Liver (tissue), 9 donors: ENCODE results near the gene TEX29. TPM values are rescaled to one million over a fixed set of nuclear protein-coding genes. Genes with fewer than 3 reads are reported as not detected.

ENCODE experiments used
- DNase-seq: peaks from one replicate; pipeline ENCODE4 v3.0.0-alpha.2; 2017; ENCODE audit warnings: low spot score
- H3K27ac ChIP-seq, 2 donors: one replicate each; pipeline ENCODE4 v1.7.0; 2013; ENCODE audit warnings: inconsistent platforms in 2 of 2, low read length in 2 of 2, control low read depth in 1 of 2, low read depth in 1 of 2, mild to moderate bottlenecking in 1 of 2
- H3K27me3 ChIP-seq, 4 donors: one replicate each; pipeline versions ENCODE4 v1.6.1 to v1.7.0; 2013; ENCODE audit warnings: low read length in 3 of 4, inconsistent platforms in 1 of 4, mild to moderate bottlenecking in 1 of 4, moderate library complexity in 1 of 4; ENCODE audit not compliant: control insufficient read depth in 4 of 4, insufficient read depth in 4 of 4
- H3K36me3 ChIP-seq, 4 donors: one replicate each; pipeline versions ENCODE4 v1.6.1 to v1.7.0; 2013; ENCODE audit warnings: low read length in 3 of 4, mild to moderate bottlenecking in 3 of 4, low read depth in 1 of 4, moderate library complexity in 1 of 4; ENCODE audit not compliant: control insufficient read depth in 4 of 4, insufficient read depth in 3 of 4
- H3K4me1 ChIP-seq, 4 donors: one replicate each; pipeline versions ENCODE4 v1.6.1 to v1.7.0; 2013; ENCODE audit warnings: low read length in 3 of 4, mild to moderate bottlenecking in 3 of 4, moderate library complexity in 1 of 4; ENCODE audit not compliant: control insufficient read depth in 4 of 4, insufficient read depth in 4 of 4
- H3K4me3 ChIP-seq, 3 donors: one replicate each; pipeline versions ENCODE4 v1.6.1 to v1.7.0; 2013; ENCODE audit warnings: low read length in 3 of 3, control low read depth in 1 of 3, low read depth in 1 of 3, mild to moderate bottlenecking in 1 of 3
- H3K9ac ChIP-seq, 2 donors: one replicate each; pipeline ENCODE4 v1.7.0; 2013; ENCODE audit warnings: low read length in 2 of 2, mild to moderate bottlenecking in 2 of 2, moderate library complexity in 2 of 2, control low read depth in 1 of 2, low read depth in 1 of 2
- H3K9me3 ChIP-seq, 4 donors: one replicate each; pipeline versions ENCODE4 v1.6.1 to v1.7.0; 2013; ENCODE audit warnings: low read length in 3 of 4; ENCODE audit not compliant: control insufficient read depth in 4 of 4
- EGR1 ChIP-seq, 2 donors: IDR thresholded peaks; 2 replicates each; pipeline ENCODE4 v1.6.1; 2016 to 2018; ENCODE audit warnings: antibody characterized with exemption in 2 of 2, low read depth in 2 of 2
- FOXA1 ChIP-seq: IDR thresholded peaks from 2 replicates; pipeline ENCODE4 v1.6.1; 2016; ENCODE audit warnings: antibody characterized with exemption
- FOXA2 ChIP-seq: IDR thresholded peaks from 2 replicates; pipeline ENCODE4 v1.6.1; 2016; ENCODE audit warnings: antibody characterized with exemption
- GABPA ChIP-seq, 2 donors: IDR thresholded peaks in 1 of 2; conservative IDR thresholded peaks in 1 of 2; 2 replicates each; pipeline ENCODE4 v1.6.1; 2016; ENCODE audit warnings: antibody characterized with exemption in 2 of 2, mild to moderate bottlenecking in 1 of 2, moderate library complexity in 1 of 2
- HNF4A ChIP-seq, 2 donors: conservative IDR thresholded peaks; 2 replicates each; pipeline ENCODE4 v1.6.1; 2016; ENCODE audit warnings: antibody characterized with exemption in 2 of 2, mild to moderate bottlenecking in 2 of 2
- HNF4G ChIP-seq: IDR thresholded peaks from 2 replicates; pipeline ENCODE4 v1.6.1; 2016; ENCODE audit warnings: antibody characterized with exemption
- JUND ChIP-seq, 2 donors: IDR thresholded peaks; 2 replicates each; pipeline ENCODE4 v1.6.1; 2016; ENCODE audit warnings: antibody characterized with exemption in 2 of 2
- NR2F2 ChIP-seq: IDR thresholded peaks from 2 replicates; pipeline ENCODE4 v1.6.1; 2016; ENCODE audit warnings: antibody characterized with exemption
- RAD21 ChIP-seq, 2 donors: IDR thresholded peaks; 2 replicates each; pipeline ENCODE4 v1.6.1; 2016; ENCODE audit warnings: antibody characterized with exemption in 2 of 2, mild to moderate bottlenecking in 2 of 2
- RXRA ChIP-seq, 2 donors: IDR thresholded peaks; 2 replicates each; pipeline ENCODE4 v1.6.1; 2017 to 2018; ENCODE audit warnings: antibody characterized with exemption in 2 of 2, mild to moderate bottlenecking in 1 of 2
- SP1 ChIP-seq: IDR thresholded peaks from 2 replicates; pipeline ENCODE4 v1.6.1; 2018; ENCODE audit warnings: antibody characterized with exemption, mild to moderate bottlenecking
- TAF1 ChIP-seq: conservative IDR thresholded peaks from 2 replicates; pipeline ENCODE4 v1.6.1; 2016; ENCODE audit warnings: antibody characterized with exemption, mild to moderate bottlenecking
- YY1 ChIP-seq: IDR thresholded peaks from 2 replicates; pipeline ENCODE4 v1.6.1; 2016; ENCODE audit warnings: antibody characterized with exemption, mild to moderate bottlenecking
- WGBS: extraction: QIAGEN DNeasy Blood & Tissue Kit; methylation state at CpG from one replicate; pipeline ENCODE4 v1.1.7; 2013; 5-methylcytosine and 5-hydroxymethylcytosine counted together
- polyA plus RNA-seq, 2 donors: library from polyadenylated mRNA; stranded (reverse) in 1 of 2; unstranded in 1 of 2; fragments of 200-250 nt in 1 of 2; fragments of >200 nt in 1 of 2; fragmentation: Nextera tagmentation in 1 of 2; extraction: Ambion mirVana in 1 of 2; gene quantifications; one replicate each; pipeline versions ENCODE4 v1.2.1 to v1.2.3, GENCODE V29; 2013 to 2015
- total RNA-seq, 2 donors: library from RNA; depleted of rRNA; stranded (reverse); fragments of >200 nt; gene quantifications; one replicate each; pipeline ENCODE4 v1.2.3, GENCODE V29; 2014
- TF ChIP-seq, protein P1 (sequence below): IDR thresholded peaks from 2 replicates; pipeline ENCODE4 v1.6.1; 2016; ENCODE audit warnings: antibody characterized with exemption
- TF ChIP-seq, protein P2 (sequence below): IDR thresholded peaks from 2 replicates; pipeline ENCODE4 v1.6.1; 2016; ENCODE audit warnings: antibody characterized with exemption, mild to moderate bottlenecking
- TF ChIP-seq, protein P3 (sequence below): IDR thresholded peaks from 2 replicates; pipeline ENCODE4 v1.6.1; 2016; ENCODE audit warnings: antibody characterized with exemption
- TF ChIP-seq, protein P4 (sequence below): fragments of 150-350 bp; IDR thresholded peaks from 2 replicates; pipeline ENCODE4 v1.5.1; 2017; ENCODE audit warnings: improper control_type of control experiment, low read depth, low read length; ENCODE audit not compliant: missing input control
- donor health status: healthy.
- donor health status: healthy.
- donor health status: healthy.
- donor health status: healthy.
- donor health status: healthy.

The TEX29 gene
- total and polyA plus RNA-seq, 4 donors, result 0.17 TPM; not detected in 3

DNA sequence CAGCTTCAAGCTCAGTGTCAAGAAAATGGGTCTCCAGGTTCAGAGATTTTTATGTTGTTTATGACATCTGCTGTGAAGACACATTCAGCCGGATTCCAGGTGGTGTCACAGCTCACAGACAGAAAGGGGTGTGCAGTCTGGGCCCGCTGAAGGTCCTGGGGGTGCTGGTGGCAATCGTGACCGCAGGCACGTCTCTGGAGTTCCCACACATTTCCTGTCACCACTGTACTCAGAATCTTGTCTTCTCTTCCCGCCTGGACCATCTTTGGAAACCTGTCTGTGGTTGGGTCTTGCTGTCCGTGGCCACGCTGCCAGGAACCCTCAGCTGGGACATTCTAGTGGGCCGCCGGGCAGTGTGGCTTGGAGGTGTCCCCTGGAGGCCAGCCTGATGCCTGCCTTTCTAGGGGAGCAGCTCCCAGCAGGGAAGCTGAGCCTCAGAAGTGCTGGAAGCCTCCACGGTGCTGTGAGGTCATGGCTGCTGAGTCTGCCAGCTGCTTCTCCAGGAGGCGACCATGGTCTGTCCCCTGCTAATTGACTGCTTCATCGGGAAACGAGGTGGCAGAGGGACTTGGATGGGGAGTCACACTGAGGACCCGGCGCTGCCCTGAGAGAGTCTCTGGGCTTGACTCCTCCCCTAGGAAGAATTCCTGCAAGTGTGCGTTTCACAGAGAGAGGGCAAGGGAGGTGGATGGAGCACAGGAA, 3.7 kb downstream of the TEX29 start:
- Histone ChIP-seq H3K36me3 (no peaks in the 10 kb centered on the region), H3K9me3 (no peaks in the 10 kb centered on the region), H3K4me3 (no peak overlapping the region), H3K4me1 (no peaks in the 10 kb centered on the region), H3K27me3 (no peaks in the 10 kb centered on the region), H3K9ac (no peak overlapping the region), H3K27ac (no peak overlapping the region)
- DNase-seq, result no peak
- 86% methylated on average over 17 of the region's 17 CpGs for whole genome bisulfite sequencing
- TF ChIP-seq JUND (IDR thresholded peaks at IDR 0.05) (no peak), YY1 (no peak), NR2F2 (no peak), HNF4G (no peak), GABPA (IDR thresholded peaks at IDR 0.05 in 1 of 2, conservative IDR thresholded peaks at IDR 0.05 in 1 of 2) (no peak), FOXA1 (no peak), SP1 (no peak)
- TF ChIP-seq, protein P1, sequence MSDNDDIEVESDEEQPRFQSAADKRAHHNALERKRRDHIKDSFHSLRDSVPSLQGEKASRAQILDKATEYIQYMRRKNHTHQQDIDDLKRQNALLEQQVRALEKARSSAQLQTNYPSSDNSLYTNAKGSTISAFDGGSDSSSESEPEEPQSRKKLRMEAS, result no peak
- TF ChIP-seq, protein P2, sequence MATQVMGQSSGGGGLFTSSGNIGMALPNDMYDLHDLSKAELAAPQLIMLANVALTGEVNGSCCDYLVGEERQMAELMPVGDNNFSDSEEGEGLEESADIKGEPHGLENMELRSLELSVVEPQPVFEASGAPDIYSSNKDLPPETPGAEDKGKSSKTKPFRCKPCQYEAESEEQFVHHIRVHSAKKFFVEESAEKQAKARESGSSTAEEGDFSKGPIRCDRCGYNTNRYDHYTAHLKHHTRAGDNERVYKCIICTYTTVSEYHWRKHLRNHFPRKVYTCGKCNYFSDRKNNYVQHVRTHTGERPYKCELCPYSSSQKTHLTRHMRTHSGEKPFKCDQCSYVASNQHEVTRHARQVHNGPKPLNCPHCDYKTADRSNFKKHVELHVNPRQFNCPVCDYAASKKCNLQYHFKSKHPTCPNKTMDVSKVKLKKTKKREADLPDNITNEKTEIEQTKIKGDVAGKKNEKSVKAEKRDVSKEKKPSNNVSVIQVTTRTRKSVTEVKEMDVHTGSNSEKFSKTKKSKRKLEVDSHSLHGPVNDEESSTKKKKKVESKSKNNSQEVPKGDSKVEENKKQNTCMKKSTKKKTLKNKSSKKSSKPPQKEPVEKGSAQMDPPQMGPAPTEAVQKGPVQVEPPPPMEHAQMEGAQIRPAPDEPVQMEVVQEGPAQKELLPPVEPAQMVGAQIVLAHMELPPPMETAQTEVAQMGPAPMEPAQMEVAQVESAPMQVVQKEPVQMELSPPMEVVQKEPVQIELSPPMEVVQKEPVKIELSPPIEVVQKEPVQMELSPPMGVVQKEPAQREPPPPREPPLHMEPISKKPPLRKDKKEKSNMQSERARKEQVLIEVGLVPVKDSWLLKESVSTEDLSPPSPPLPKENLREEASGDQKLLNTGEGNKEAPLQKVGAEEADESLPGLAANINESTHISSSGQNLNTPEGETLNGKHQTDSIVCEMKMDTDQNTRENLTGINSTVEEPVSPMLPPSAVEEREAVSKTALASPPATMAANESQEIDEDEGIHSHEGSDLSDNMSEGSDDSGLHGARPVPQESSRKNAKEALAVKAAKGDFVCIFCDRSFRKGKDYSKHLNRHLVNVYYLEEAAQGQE, result no peak
- TF ChIP-seq, protein P3, sequence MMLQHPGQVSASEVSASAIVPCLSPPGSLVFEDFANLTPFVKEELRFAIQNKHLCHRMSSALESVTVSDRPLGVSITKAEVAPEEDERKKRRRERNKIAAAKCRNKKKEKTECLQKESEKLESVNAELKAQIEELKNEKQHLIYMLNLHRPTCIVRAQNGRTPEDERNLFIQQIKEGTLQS, result no peak
- TF ChIP-seq, protein P4, sequence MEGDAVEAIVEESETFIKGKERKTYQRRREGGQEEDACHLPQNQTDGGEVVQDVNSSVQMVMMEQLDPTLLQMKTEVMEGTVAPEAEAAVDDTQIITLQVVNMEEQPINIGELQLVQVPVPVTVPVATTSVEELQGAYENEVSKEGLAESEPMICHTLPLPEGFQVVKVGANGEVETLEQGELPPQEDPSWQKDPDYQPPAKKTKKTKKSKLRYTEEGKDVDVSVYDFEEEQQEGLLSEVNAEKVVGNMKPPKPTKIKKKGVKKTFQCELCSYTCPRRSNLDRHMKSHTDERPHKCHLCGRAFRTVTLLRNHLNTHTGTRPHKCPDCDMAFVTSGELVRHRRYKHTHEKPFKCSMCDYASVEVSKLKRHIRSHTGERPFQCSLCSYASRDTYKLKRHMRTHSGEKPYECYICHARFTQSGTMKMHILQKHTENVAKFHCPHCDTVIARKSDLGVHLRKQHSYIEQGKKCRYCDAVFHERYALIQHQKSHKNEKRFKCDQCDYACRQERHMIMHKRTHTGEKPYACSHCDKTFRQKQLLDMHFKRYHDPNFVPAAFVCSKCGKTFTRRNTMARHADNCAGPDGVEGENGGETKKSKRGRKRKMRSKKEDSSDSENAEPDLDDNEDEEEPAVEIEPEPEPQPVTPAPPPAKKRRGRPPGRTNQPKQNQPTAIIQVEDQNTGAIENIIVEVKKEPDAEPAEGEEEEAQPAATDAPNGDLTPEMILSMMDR, result no peak

DNA sequence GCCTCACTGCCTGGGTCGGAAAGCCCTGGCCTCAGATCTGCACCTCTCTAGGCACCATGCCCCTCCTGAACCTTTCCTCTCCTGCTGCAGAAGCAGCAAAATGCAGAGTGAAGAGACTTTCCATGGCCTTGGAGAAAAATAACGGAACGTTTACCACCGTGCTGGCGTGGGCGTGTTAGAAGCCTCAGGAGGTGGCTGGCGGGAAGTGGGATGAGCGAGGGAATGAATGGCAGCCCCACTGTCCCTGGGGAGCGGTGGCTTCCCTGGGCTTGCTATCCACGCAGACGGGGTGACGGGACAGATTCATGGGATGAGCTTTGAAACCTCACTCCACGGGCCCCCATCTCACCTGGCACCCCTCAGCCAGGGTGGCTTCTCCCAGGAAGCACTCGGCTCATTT, 4.3 kb downstream of the TEX29 start:
- H3K27ac ChIP-seq, result no peak overlapping the region
- no peak for DNase-seq
- no peaks in the 10 kb centered on the region for H3K4me1 ChIP-seq
- no peaks in the 10 kb centered on the region for H3K9me3 ChIP-seq
- 93% methylated on average over 14 of the region's 14 CpGs for WGBS
- no peaks in the 10 kb centered on the region for H3K36me3 ChIP-seq
- H3K4me3 ChIP-seq, result no peak overlapping the region
- no peak overlapping the region for H3K9ac ChIP-seq
- no peaks in the 10 kb centered on the region for H3K27me3 ChIP-seq
- TF ChIP-seq JUND (IDR thresholded peaks at IDR 0.05) (no peak), GABPA (IDR thresholded peaks at IDR 0.05 in 1 of 2, conservative IDR thresholded peaks at IDR 0.05 in 1 of 2) (no peak), RAD21 (IDR thresholded peaks at IDR 0.05) (no peak), FOXA1 (no peak), HNF4A (conservative IDR thresholded peaks at IDR 0.05) (no peak), RXRA (IDR thresholded peaks at IDR 0.05) (no peak), FOXA2 (no peak), YY1 (no peak), HNF4G (no peak), TAF1 (no peak), EGR1 (IDR thresholded peaks at IDR 0.05; ENCODE audit: low read depth in 2 of 2) (no peak), NR2F2 (no peak)
- TF ChIP-seq, protein P3, result no peak
- TF ChIP-seq, protein P4, result no peak
- TF ChIP-seq, protein P2, result no peak
